BLaER1 treated with 17β-estradiol and CSF1 and Interleukin-3, amounts not matched to agents 10 nM and 100 nM (cell line): ENCODE measurements around the gene TCL1B.
A peak's percentile ranks its signal among the peaks of the same experiment; 100 is the strongest.

Experiments used
- H3K27ac ChIP-seq, 11 experiments: shearing (Covaris generic); formaldehyde crosslinking; 2 replicates each; pipeline ENCODE4 v1.8.1; 2022
- H3K27me3 ChIP-seq, 11 experiments: shearing (Covaris generic); formaldehyde crosslinking; 2 replicates each; pipeline ENCODE4 v1.8.1; 2022
- H3K36me3 ChIP-seq, 11 experiments: shearing (Covaris generic); formaldehyde crosslinking; 2 replicates each; pipeline ENCODE4 v1.8.1; 2022
- H3K4me1 ChIP-seq, 10 experiments: shearing (Covaris generic); formaldehyde crosslinking; 2 replicates each; pipeline ENCODE4 v1.8.1; 2022
- H3K4me2 ChIP-seq, 11 experiments: shearing (Covaris generic); formaldehyde crosslinking; 2 replicates each; pipeline ENCODE4 v1.8.1; 2022
- H3K4me3 ChIP-seq, 10 experiments: shearing (Covaris generic); formaldehyde crosslinking; 2 replicates each; pipeline ENCODE4 v1.8.1; 2022
- H3K9ac ChIP-seq, 11 experiments: shearing (Covaris generic); formaldehyde crosslinking; 2 replicates each; pipeline ENCODE4 v1.8.1; 2022
- H3K9me3 ChIP-seq, 11 experiments: shearing (Covaris generic); formaldehyde crosslinking; replicated peaks in 1 of 11; 2 replicates each; pipeline ENCODE4 v1.8.1; 2022
- H4K20me1 ChIP-seq, 11 experiments: shearing (Covaris generic); formaldehyde crosslinking; 2 replicates each; pipeline ENCODE4 v1.8.1; 2022
- Cebpa-rat ChIP-seq, 11 experiments: shearing (Covaris generic); IDR thresholded peaks; 2 replicates each; pipeline ENCODE4 v1.8.1; 2022

Gene TCL1B

DNA sequence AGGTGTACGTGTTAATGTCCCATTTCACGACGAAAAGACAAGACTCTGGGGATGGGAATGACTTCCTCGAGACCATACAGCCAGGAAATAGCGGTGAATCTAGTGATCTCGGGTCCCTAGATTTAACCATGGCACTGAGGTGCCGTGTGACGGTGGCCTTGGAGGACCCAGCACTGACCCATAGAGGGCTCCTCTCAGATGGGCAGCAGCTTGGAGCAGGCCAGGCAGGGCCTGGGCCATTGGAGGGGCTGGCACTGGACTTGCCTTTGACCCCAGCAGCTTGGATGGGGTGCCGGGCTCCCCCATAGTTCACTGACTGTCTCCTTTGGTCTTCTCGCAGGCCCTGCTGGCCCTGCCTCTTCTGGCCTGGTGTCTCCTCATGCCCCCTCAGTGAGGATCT is 5.4 kb downstream of the TCL1B start:
- no peak overlapping the region for H3K4me3 ChIP-seq
- H3K4me2 ChIP-seq, result peak overlapping the region in 8 of 11 experiments; percentile 76 to 93 (median 86); a peak in 17 of 22 replicates
- no peaks in the 10 kb centered on the region for H3K9me3 ChIP-seq
- H3K9ac ChIP-seq, result peak overlapping the region in 4 of 11 experiments; percentile 28 to 76 (median 64); a peak in 3 of 22 replicates
- H3K27me3 ChIP-seq, result no peaks in the 10 kb centered on the region; a peak in 1 of 22 replicates
- H3K4me1 ChIP-seq, result peaks cover 44 to 79% (median 66%) of the 10 kb centered on the region in 10 experiments
- H3K36me3 ChIP-seq, result no peaks in the 10 kb centered on the region
- no peak for TF ChIP-seq Cebpa-rat (IDR thresholded peaks at IDR 0.05)
- peak overlapping the region in 7 of 11 experiments; percentile 9 to 91 (median 86); a peak in 10 of 22 replicates for H3K27ac ChIP-seq
- H4K20me1 ChIP-seq, result no peaks in the 10 kb centered on the region

DNA sequence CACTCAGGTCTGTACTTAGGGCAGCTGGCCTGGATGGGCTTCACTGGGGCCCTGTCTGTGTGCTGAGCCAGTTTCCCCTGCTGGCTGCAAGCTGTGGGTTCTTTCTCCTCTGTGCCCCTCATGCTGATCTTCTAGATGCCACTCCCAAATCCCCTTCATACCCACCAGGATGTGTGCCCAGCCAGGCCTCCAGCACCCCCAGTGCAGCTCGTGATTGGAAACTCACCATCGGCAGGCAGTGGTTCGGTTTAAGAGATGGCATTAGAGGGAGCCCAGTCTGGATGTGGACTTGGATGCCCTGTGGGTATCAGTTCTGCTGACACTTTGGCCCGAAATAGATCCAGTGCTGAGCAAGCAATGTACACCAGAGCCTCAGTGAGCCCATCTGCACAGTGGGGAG is 5.9 kb downstream of the TCL1B start:
- Histone ChIP-seq H3K9me3 (no peaks in the 10 kb centered on the region), H3K36me3 (no peaks in the 10 kb centered on the region), H3K9ac (peak overlapping the region in 4 of 11 experiments; percentile 61 to 76 (median 70); a peak in 7 of 22 replicates), H3K4me2 (peak overlapping the region in 10 of 11 experiments; percentile 50 to 93 (median 84); a peak in 17 of 22 replicates), H3K27ac (peak overlapping the region in 8 of 11 experiments; percentile 56 to 91 (median 85); a peak in 14 of 22 replicates), H3K27me3 (no peaks in the 10 kb centered on the region; a peak in 1 of 22 replicates), H3K4me3 (no peak overlapping the region), H3K4me1 (peaks cover 50 to 80% (median 71%) of the 10 kb centered on the region in 10 experiments), H4K20me1 (no peaks in the 10 kb centered on the region)
- no peak for TF ChIP-seq Cebpa-rat (IDR thresholded peaks at IDR 0.05)

DNA sequence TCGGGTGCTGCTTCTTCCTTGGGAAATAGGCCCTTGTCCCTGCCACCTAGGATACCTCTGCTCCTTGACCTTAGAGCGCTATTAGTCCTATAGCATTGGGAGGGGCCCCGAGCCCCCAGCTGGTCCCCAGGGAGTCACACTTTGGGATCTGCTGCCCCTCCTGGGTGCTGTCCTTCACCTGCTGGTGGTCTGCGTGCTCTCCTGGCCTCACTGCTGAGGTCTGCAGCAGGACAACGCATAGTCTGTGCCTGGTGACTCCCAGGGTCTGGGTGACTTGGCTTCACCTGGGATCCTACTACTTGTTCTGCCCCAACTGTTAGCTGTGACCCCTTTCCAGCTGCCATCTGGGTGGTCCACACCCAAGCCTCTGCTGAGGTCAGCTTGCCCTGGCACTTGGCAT is 8.8 kb downstream of the TCL1B start:
- Histone ChIP-seq H4K20me1 (no peaks in the 10 kb centered on the region), H3K4me2 (peak overlapping the region; percentile 63 to 93 (median 82)), H3K27ac (peak overlapping the region in 10 of 11 experiments; percentile 4 to 91 (median 82); a peak in 17 of 22 replicates), H3K9me3 (no peaks in the 10 kb centered on the region), H3K36me3 (no peaks in the 10 kb centered on the region), H3K4me3 (peak overlapping the region in 1 of 10 experiments; percentile 1; a peak in 1 of 20 replicates), H3K9ac (peak overlapping the region in 6 of 11 experiments; percentile 60 to 79 (median 74); a peak in 11 of 22 replicates), H3K27me3 (no peaks in the 10 kb centered on the region; a peak in 1 of 22 replicates), H3K4me1 (peaks cover 75 to 100% (median 99%) of the 10 kb centered on the region in 10 experiments)
- no peak for TF ChIP-seq Cebpa-rat (IDR thresholded peaks at IDR 0.05)

DNA sequence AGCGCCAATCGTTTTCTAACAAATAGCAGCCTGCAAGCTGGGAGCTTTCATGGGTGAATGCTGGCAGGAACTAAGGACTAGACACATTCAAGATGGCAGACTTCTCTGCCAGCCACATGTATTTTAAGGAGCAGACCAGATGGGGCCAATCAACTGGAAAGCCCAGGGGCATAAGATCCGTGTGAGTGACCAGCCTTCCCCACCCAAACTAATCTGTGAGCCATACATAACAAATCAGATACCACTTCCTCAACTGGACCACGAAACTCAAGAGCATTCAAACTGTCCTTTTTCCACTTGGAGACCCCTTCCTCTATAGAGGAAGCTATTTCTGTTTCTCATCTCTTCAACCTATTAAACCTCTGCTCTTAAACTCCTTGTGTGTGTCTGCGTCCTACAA is 9.7 kb downstream of the TCL1B start:
- Histone ChIP-seq H3K27ac (peak overlapping the region in 9 of 11 experiments; percentile 12 to 91 (median 84); a peak in 18 of 22 replicates), H3K4me1 (peaks cover 71 to 100% (median 100%) of the 10 kb centered on the region in 10 experiments), H3K36me3 (no peaks in the 10 kb centered on the region), H3K27me3 (no peaks in the 10 kb centered on the region; a peak in 1 of 22 replicates), H3K4me3 (peak overlapping the region in 3 of 10 experiments; percentile 4 to 36 (median 16); a peak in 1 of 20 replicates), H4K20me1 (no peaks in the 10 kb centered on the region), H3K9ac (peak overlapping the region in 8 of 11 experiments; percentile 24 to 79 (median 68); a peak in 14 of 22 replicates), H3K4me2 (peak overlapping the region; percentile 63 to 93 (median 82)), H3K9me3 (no peaks in the 10 kb centered on the region)
- TF ChIP-seq Cebpa-rat (IDR thresholded peaks at IDR 0.05), result no peak

DNA sequence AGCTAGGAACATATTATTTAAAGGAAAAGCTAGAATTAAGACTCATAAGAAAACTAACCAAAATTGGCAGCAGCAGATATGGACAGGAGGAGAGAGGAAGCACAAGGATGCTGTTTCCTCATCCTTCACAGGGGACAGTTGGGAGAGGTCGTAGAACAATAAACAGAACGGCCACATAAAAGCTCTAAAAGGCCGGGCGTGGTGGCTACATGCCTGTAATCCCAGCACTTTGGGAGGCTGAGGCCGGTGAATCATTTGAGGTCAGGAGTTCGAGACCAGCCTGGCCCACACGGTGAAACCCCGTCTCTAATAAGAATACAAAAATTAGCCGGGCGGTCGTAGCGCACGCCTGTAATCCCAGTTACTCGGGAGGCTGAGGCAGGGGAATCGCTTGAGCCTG is 10.5 kb downstream of the TCL1B start:
- no peaks in the 10 kb centered on the region for H3K36me3 ChIP-seq
- no peaks in the 10 kb centered on the region for H3K9me3 ChIP-seq
- peak overlapping the region in 9 of 11 experiments; percentile 12 to 91 (median 84); a peak in 17 of 22 replicates for H3K27ac ChIP-seq
- peaks cover 71 to 100% (median 99%) of the 10 kb centered on the region in 10 experiments for H3K4me1 ChIP-seq
- TF ChIP-seq Cebpa-rat (IDR thresholded peaks at IDR 0.05), result no peak
- H4K20me1 ChIP-seq, result no peaks in the 10 kb centered on the region
- H3K27me3 ChIP-seq, result no peaks in the 10 kb centered on the region; a peak in 1 of 22 replicates
- peak overlapping the region in 8 of 11 experiments; percentile 24 to 79 (median 68); a peak in 14 of 22 replicates for H3K9ac ChIP-seq
- H3K4me2 ChIP-seq, result peak overlapping the region; percentile 63 to 93 (median 82); a peak in 21 of 22 replicates
- H3K4me3 ChIP-seq, result peak overlapping the region in 4 of 10 experiments; percentile 4 to 36 (median 19); a peak in 4 of 20 replicates

DNA sequence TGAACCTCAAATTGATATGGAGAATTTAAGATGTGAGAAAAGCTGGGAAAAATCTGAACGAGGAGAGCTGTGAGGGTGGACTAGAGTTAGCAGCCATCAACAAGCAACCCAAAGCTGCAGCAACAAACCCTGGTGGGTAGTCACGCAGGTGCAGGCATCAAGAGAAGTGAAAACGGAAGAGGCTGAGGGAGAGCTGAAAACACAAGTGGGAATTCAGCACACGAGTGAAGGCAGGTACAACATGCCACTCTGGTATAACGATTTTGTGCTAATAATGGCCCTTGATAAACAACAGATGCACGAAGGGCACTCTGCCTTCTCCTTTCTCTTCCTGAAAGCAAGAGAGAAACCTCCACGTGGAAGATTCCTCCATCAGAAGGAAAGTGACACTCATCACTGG is 11.5 kb downstream of the TCL1B start:
- Histone ChIP-seq H3K4me3 (peak overlapping the region in 4 of 10 experiments; percentile 4 to 36 (median 16); a peak in 6 of 20 replicates), H3K9me3 (no peaks in the 10 kb centered on the region; a peak in 1 of 22 replicates), H3K4me2 (peak overlapping the region; percentile 46 to 93 (median 82)), H3K27ac (peak overlapping the region in 9 of 11 experiments; percentile 6 to 91 (median 84); a peak in 17 of 22 replicates), H3K9ac (peak overlapping the region in 8 of 11 experiments; percentile 31 to 77 (median 67); a peak in 14 of 22 replicates), H3K27me3 (no peaks in the 10 kb centered on the region), H3K4me1 (peaks cover 72 to 100% (median 97%) of the 10 kb centered on the region in 10 experiments), H4K20me1 (no peaks in the 10 kb centered on the region), H3K36me3 (no peaks in the 10 kb centered on the region)
- no peak for TF ChIP-seq Cebpa-rat (IDR thresholded peaks at IDR 0.05)

DNA sequence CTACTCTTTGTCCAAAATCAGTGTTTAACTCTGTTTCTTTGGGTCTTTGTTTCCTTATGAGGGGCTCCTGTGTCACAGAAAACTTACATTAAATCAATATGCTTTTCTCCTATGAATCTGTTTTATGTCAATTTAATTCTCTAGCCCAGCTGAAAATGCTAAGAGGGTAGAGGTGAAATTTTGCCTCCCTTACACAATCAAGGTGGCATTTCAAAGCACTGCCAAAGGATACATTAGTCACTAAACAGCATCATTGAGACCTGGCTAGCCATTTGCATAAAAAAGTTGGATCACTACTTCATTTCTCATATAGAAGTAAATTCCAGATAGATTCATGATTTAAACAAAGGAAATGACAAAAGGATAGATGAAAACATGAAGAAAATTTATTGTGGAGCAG is 12.1 kb downstream of the TCL1B start:
- peak overlapping the region in 9 of 11 experiments; percentile 6 to 91 (median 84); a peak in 17 of 22 replicates for H3K27ac ChIP-seq

DNA sequence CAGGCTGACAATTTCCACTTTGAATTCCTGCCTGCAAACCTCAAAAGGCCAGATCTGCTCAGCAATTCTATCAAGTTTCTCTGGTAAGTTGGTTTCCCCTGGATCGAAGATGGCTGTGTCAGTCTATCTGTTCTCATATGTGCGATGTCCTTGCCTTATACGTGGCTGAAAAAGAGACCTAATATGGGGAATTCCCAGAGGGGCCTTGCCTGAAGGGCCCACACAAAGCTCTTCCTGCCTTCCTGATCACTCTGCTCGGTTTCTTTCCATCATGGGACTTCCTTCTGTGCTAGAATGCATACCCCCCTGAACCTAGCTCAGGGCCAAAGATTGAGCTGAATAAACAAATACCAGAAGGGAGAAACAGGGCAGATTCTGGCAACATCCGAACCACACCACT is 13.2 kb downstream of the TCL1B start:
- Histone ChIP-seq H3K9ac (peak overlapping the region in 10 of 11 experiments; percentile 12 to 77 (median 60); a peak in 16 of 22 replicates), H3K36me3 (no peaks in the 10 kb centered on the region), H4K20me1 (no peaks in the 10 kb centered on the region), H3K4me3 (peak overlapping the region in 3 of 10 experiments; percentile 2 to 36 (median 16); a peak in 4 of 20 replicates), H3K4me2 (peak overlapping the region; percentile 62 to 93 (median 82)), H3K27ac (peak overlapping the region in 10 of 11 experiments; percentile 29 to 91 (median 82); a peak in 20 of 22 replicates), H3K4me1 (peaks cover 72 to 100% (median 96%) of the 10 kb centered on the region in 10 experiments), H3K9me3 (no peaks in the 10 kb centered on the region; a peak in 1 of 22 replicates), H3K27me3 (no peaks in the 10 kb centered on the region)
- no peak for TF ChIP-seq Cebpa-rat (IDR thresholded peaks at IDR 0.05)

More for the DNA sequence above, 12.1 kb downstream of the TCL1B start:
- no peaks in the 10 kb centered on the region; a peak in 1 of 22 replicates for H3K9me3 ChIP-seq
- no peak for TF ChIP-seq Cebpa-rat (IDR thresholded peaks at IDR 0.05)
- H3K4me2 ChIP-seq, result peak overlapping the region; percentile 46 to 93 (median 82); a peak in 21 of 22 replicates
- no peaks in the 10 kb centered on the region for H3K27me3 ChIP-seq
- peaks cover 72 to 100% (median 96%) of the 10 kb centered on the region in 10 experiments for H3K4me1 ChIP-seq
- no peaks in the 10 kb centered on the region for H4K20me1 ChIP-seq
- H3K9ac ChIP-seq, result peak overlapping the region in 8 of 11 experiments; percentile 31 to 77 (median 67); a peak in 14 of 22 replicates
- H3K4me3 ChIP-seq, result peak overlapping the region in 2 of 10 experiments; percentile 16 to 36; a peak in 5 of 20 replicates
- no peaks in the 10 kb centered on the region for H3K36me3 ChIP-seq
